Activated naive CD8-positive, alpha-beta T cell treated with anti-CD3 and anti-CD28 coated beads, Interleukin-2, amount 50 U/mL, for 16 hours (primary cell): ENCODE results near the gene TCF4.

Experiments used
- DNase-seq: peaks from one replicate; pipeline ENCODE4 v3.0.0-alpha.2; 2020; ENCODE audit warnings: low read depth, low spot score

Gene TCF4

GRCh38 chr18:55195863-55196262, 392.1 kb downstream of the TCF4 start:
- no peak for DNase-seq

- no peak for DNase-seq
Measured at GRCh38 chr18:55189972-55190371, 398.0 kb downstream of the TCF4 start.

- no peak for DNase-seq
Measured at GRCh38 chr18:55186588-55186987, 401.4 kb downstream of the TCF4 start.

- no peak for DNase-seq
Measured at GRCh38 chr18:55185391-55185790, 402.6 kb downstream of the TCF4 start.

GRCh38 chr18:55179835-55180234, 408.2 kb downstream of the TCF4 start:
- no peak for DNase-seq

- DNase-seq = no peak
Measured at GRCh38 chr18:55179425-55179824, 408.6 kb downstream of the TCF4 start.

GRCh38 chr18:55173291-55173690, 414.7 kb downstream of the TCF4 start:
- no peak for DNase-seq
